GM12874 (cell line): ENCODE measurements around the gene CREG1.

Experiments used
- CTCF ChIP-seq: IDR thresholded peaks from 2 replicates; pipeline ENCODE4 v1.5.1; 2011; ENCODE audit warnings: low read depth, mild to moderate bottlenecking, control low read depth, low read length, moderate library complexity; ENCODE audit not compliant: insufficient read depth

Gene CREG1

GRCh38 chr1:167522246-167522645 lies 31.3 kb downstream of the CREG1 start:
- no peak for TF ChIP-seq CTCF

- TF ChIP-seq CTCF: no peak
Observed at GRCh38 chr1:167520711-167521206, 32.8 kb downstream of the CREG1 start.

GRCh38 chr1:167518331-167518700 lies 35.2 kb downstream of the CREG1 start, which contains the start of gene CD247:
CD247 (minus strand) TSS chr1:167518529; CDS start chr1:167518465, 64 bp downstream.
- TF ChIP-seq CTCF: no peak

GRCh38 chr1:167517535-167518330 lies 35.8 kb downstream of the CREG1 start:
- TF ChIP-seq CTCF: no peak

- no peak for TF ChIP-seq CTCF
Observed at GRCh38 chr1:167516404-167517388, 36.9 kb downstream of the CREG1 start.

- no peak for TF ChIP-seq CTCF
Observed at GRCh38 chr1:167515893-167516321, 37.7 kb downstream of the CREG1 start.

GRCh38 chr1:167515461-167515860 lies 38.1 kb downstream of the CREG1 start:
- TF ChIP-seq CTCF: no peak
